ENCODE data around the gene TTC3. TPM values are rescaled to one million over a fixed set of nuclear protein-coding genes. Genes with fewer than 3 reads are reported as not detected.

Gene TTC3
- total RNA-seq, 1 donor from 2014 or later, result 203 TPM

- Mint-ChIP-seq H3K4me3 (no peak overlapping the region), H3K9me3 (peaks cover 2% of the 10 kb centered on the region), H3K4me1 (ENCODE audit: unreplicated experiment) (peaks cover 8% of the 10 kb centered on the region), H3K36me3 (peaks cover 7% of the 10 kb centered on the region), H3K27ac (no peak overlapping the region), H3K27me3 (no peaks in the 10 kb centered on the region)
- no peak for DNase-seq (ENCODE audit: extremely low spot score, unreplicated experiment)
- no peak for TF ChIP-seq CTCF (conservative IDR thresholded peaks at IDR 0.05)
Observed at GRCh38 chr21:37082856-37083528, 9.9 kb downstream of the TTC3 start.

- H3K4me3 Mint-ChIP-seq, result no peak overlapping the region
- H3K4me1 Mint-ChIP-seq (ENCODE audit: unreplicated experiment), result peaks cover 6% of the 10 kb centered on the region
- no peak overlapping the region for H3K27ac Mint-ChIP-seq
- H3K27me3 Mint-ChIP-seq, result no peaks in the 10 kb centered on the region
- H3K36me3 Mint-ChIP-seq, result peaks cover 17% of the 10 kb centered on the region
- no peak for DNase-seq (ENCODE audit: extremely low spot score, unreplicated experiment)
- TF ChIP-seq CTCF (conservative IDR thresholded peaks at IDR 0.05), result no peak
- H3K9me3 Mint-ChIP-seq, result no peaks in the 10 kb centered on the region
Observed at GRCh38 chr21:37085726-37086125, 12.7 kb downstream of the TTC3 start.

GRCh38 chr21:37087188-37087587 lies 14.1 kb downstream of the TTC3 start:
- H3K4me1 Mint-ChIP-seq (ENCODE audit: unreplicated experiment), result peaks cover 6% of the 10 kb centered on the region
- H3K36me3 Mint-ChIP-seq, result peaks cover 23% of the 10 kb centered on the region
- peak; percentile 55 for TF ChIP-seq CTCF (conservative IDR thresholded peaks at IDR 0.05)
- H3K27me3 Mint-ChIP-seq, result no peaks in the 10 kb centered on the region
- no peak overlapping the region for H3K27ac Mint-ChIP-seq
- H3K4me3 Mint-ChIP-seq, result no peak overlapping the region
- no peaks in the 10 kb centered on the region for H3K9me3 Mint-ChIP-seq
- no peak for DNase-seq (ENCODE audit: extremely low spot score, unreplicated experiment)

- H3K4me1 Mint-ChIP-seq (ENCODE audit: unreplicated experiment), result peaks cover 2% of the 10 kb centered on the region
- no peak for DNase-seq (ENCODE audit: extremely low spot score, unreplicated experiment)
- H3K4me3 Mint-ChIP-seq, result no peak overlapping the region
- no peaks in the 10 kb centered on the region for H3K27me3 Mint-ChIP-seq
- H3K9me3 Mint-ChIP-seq, result no peaks in the 10 kb centered on the region
- no peak overlapping the region for H3K27ac Mint-ChIP-seq
- H3K36me3 Mint-ChIP-seq, result peaks cover 26% of the 10 kb centered on the region
- no peak for TF ChIP-seq CTCF (conservative IDR thresholded peaks at IDR 0.05)
Observed at GRCh38 chr21:37088186-37088735, 15.2 kb downstream of the TTC3 start.

- no peaks in the 10 kb centered on the region for H3K4me1 Mint-ChIP-seq (ENCODE audit: unreplicated experiment)
Observed at GRCh38 chr21:37093977-37094376, 20.9 kb downstream of the TTC3 start.

More at GRCh38 chr21:37093977-37094376, 20.9 kb downstream of the TTC3 start:
- DNase-seq (ENCODE audit: extremely low spot score, unreplicated experiment), result no peak
- Mint-ChIP-seq H3K27me3 (no peaks in the 10 kb centered on the region), H3K4me3 (no peak overlapping the region), H3K36me3 (peaks cover 40% of the 10 kb centered on the region), H3K27ac (no peak overlapping the region), H3K9me3 (no peaks in the 10 kb centered on the region)
- TF ChIP-seq CTCF (conservative IDR thresholded peaks at IDR 0.05), result no peak

All from type B pancreatic cell (in vitro differentiated cells).